T-cell (primary cell): ENCODE data around the gene RIPOR2. TPM values are rescaled to one million over a fixed set of nuclear protein-coding genes. Genes with fewer than 3 reads are reported as not detected.

Source experiments
- ATAC-seq, 4 experiments: fragments of 200-7000 bp in 3 of 4; fragments of 150-1000 bp in 1 of 4; cut with Tn5 transposase; replicated peaks in 1 of 4; 1 replicate in 3 of 4; 2 replicates in 1 of 4; pipeline ENCODE4 v1.10.0; 2021; ENCODE audit warnings: moderate library complexity in 3 of 4, mild to moderate bottlenecking in 2 of 4, moderate number of reproducible peaks in 1 of 4
- CTCF ChIA-PET, 2 donors: fragments of 300-600 bp; sonication (Branson Sonifier 250); formaldehyde crosslinking; loops; one replicate each; lab custom pipeline; 2022; ENCODE audit warnings: antibody characterized with exemption in 2 of 2; lab: Charles Lee
- POLR2A ChIA-PET, 2 donors: fragments of 300-600 bp; sonication (Branson Sonifier 250); formaldehyde crosslinking; loops; one replicate each; lab custom pipeline; 2022; ENCODE audit warnings: antibody characterized with exemption in 2 of 2; lab: Charles Lee
- DNase-seq, 35 experiments: peaks; one replicate each; pipeline versions ENCODE4 v3.0.0 to v3.0.0-alpha.2; 2013 to 2023
- H3K27ac ChIP-seq: one replicate; pipeline ENCODE4 v1.5.1; 2013; ENCODE audit warnings: low read length
- H3K27me3 ChIP-seq, 2 experiments: replicated peaks in 1 of 2; 1 replicate in 1 of 2; 2 replicates in 1 of 2; pipeline versions ENCODE4 v1.6.1 to v1.7.0; 2013; ENCODE audit warnings: low read length in 1 of 2, mixed read lengths in 1 of 2; ENCODE audit not compliant: control insufficient read depth in 2 of 2, insufficient read depth in 2 of 2; ENCODE audit errors: extremely low read depth in 1 of 2
- H3K36me3 ChIP-seq, 2 donors: 1 replicate in 1 of 2; 2 replicates in 1 of 2; pipeline versions ENCODE4 v1.6.1 to v1.7.0; 2013; ENCODE audit warnings: low read length in 1 of 2; ENCODE audit not compliant: control insufficient read depth in 2 of 2, insufficient read depth in 1 of 2; ENCODE audit errors: extremely low read depth in 1 of 2
- H3K4me1 ChIP-seq, 2 experiments: 1 replicate in 1 of 2; 2 replicates in 1 of 2; pipeline versions ENCODE4 v1.6.1 to v1.7.0; 2013; ENCODE audit warnings: low read length in 2 of 2, mixed read lengths in 1 of 2; ENCODE audit not compliant: insufficient read depth in 2 of 2, control insufficient read depth in 1 of 2; ENCODE audit errors: extremely low read depth in 1 of 2
- H3K4me3 ChIP-seq, 2 donors: 1 replicate in 1 of 2; 2 replicates in 1 of 2; pipeline versions ENCODE4 v1.5.1 to v1.7.0; 2013; ENCODE audit warnings: mild to moderate bottlenecking in 2 of 2, low read length in 1 of 2, moderate library complexity in 1 of 2; ENCODE audit not compliant: control insufficient read depth in 1 of 2; ENCODE audit errors: extremely low read depth in 1 of 2
- H3K9me3 ChIP-seq: 2 replicates; pipeline ENCODE4 v1.7.0; 2013
- H3K27ac Mint-ChIP-seq, 2 donors: one replicate each; pipeline ENCODE4 v1.8.0; 2020 to 2021; ENCODE audit warnings: mild to moderate bottlenecking in 2 of 2, mixed read lengths in 2 of 2
- H3K27me3 Mint-ChIP-seq, 2 donors: one replicate each; pipeline ENCODE4 v1.8.0; 2021 to 2022; ENCODE audit warnings: mixed read lengths in 2 of 2
- H3K36me3 Mint-ChIP-seq: one replicate; pipeline ENCODE4 v1.8.0; 2021; ENCODE audit warnings: mixed read lengths
- H3K4me1 Mint-ChIP-seq, 3 donors: one replicate each; pipeline ENCODE4 v1.8.0; 2020 to 2022; ENCODE audit warnings: mixed read lengths in 3 of 3, mild to moderate bottlenecking in 1 of 3
- H3K4me3 Mint-ChIP-seq, 3 donors: one replicate each; pipeline ENCODE4 v1.8.0; 2020 to 2022; ENCODE audit warnings: mild to moderate bottlenecking in 3 of 3, mixed read lengths in 3 of 3, moderate library complexity in 3 of 3
- H3K9me3 Mint-ChIP-seq, 3 donors: one replicate each; pipeline ENCODE4 v1.8.0; 2020 to 2022; ENCODE audit warnings: mixed read lengths in 3 of 3
- WGBS: methylation state at CpG from one replicate; pipeline ENCODE4 v1.1.5; 2013; ENCODE audit warnings: missing lambda C conversion rate; ENCODE audit not compliant: insufficient coverage; 5-methylcytosine and 5-hydroxymethylcytosine counted together
- total RNA-seq, 35 experiments: library from RNA in 6 of 35; stranded (reverse) in 6 of 35; fragments of 120-200 nt in 1 of 35; gene quantifications; one replicate each; pipeline versions ENCODE4 v1.2.1 to v1.2.4 and lab custom pipeline; 2013 to 2026

Gene RIPOR2
- total RNA-seq, 5 donors from 2014 or later (not counting 1 experiment from before 2014, with no cell fraction given): 381 to 480 (median 441) TPM

GRCh38 chr6:24855395-24856245 is 80.1 kb downstream of the RIPOR2 start:
- peaks cover 66% of the 10 kb centered on the region for H3K36me3 Mint-ChIP-seq
- H3K4me1 ChIP-seq: peaks cover 42 to 47% of the 10 kb centered on the region in 2 experiments
- H3K4me1 Mint-ChIP-seq: peaks cover 52 to 72% (median 59%) of the 10 kb centered on the region in 3 donors
- peak in 34 of 35 experiments; percentile 47 to 90 (median 64) for DNase-seq
- H3K27me3 Mint-ChIP-seq: no peaks in the 10 kb centered on the region
- peaks cover 3 to 96% of the 10 kb centered on the region in 2 donors for H3K36me3 ChIP-seq
- H3K27ac Mint-ChIP-seq: peak overlapping the region; percentile 95 to 99
- no peaks in the 10 kb centered on the region for H3K27me3 ChIP-seq
- H3K4me3 Mint-ChIP-seq: peak overlapping the region in 1 of 3 donors; percentile 73
- CTCF ChIA-PET: interaction anchor here (0.6 to 5.3 kb wide), 39 partner anchors 9 to 218 kb away, joined by 3 to 151 read pairs (median 4); no protein-coding TSS in a partner anchor
- no peaks in the 10 kb centered on the region for H3K9me3 ChIP-seq
- peak overlapping the region; percentile 76 for H3K27ac ChIP-seq
- ATAC-seq: peak; percentile 32 to 59 (median 50)
- POLR2A ChIA-PET: interaction anchor here (1.0 to 1.3 kb wide), 3 partner anchors 15 to 199 kb away, joined by 3 to 5 read pairs (median 3); no protein-coding TSS in a partner anchor
- no peak overlapping the region for H3K4me3 ChIP-seq
- no peaks in the 10 kb centered on the region for H3K9me3 Mint-ChIP-seq
- WGBS: 29% methylated on average over 12 of the region's 19 CpGs

GRCh38 chr6:24854077-24854666 is 81.6 kb downstream of the RIPOR2 start:
- Mint-ChIP-seq H3K27me3 (no peaks in the 10 kb centered on the region), H3K36me3 (peaks cover 64% of the 10 kb centered on the region), H3K9me3 (no peaks in the 10 kb centered on the region), H3K4me3 (no peak overlapping the region), H3K27ac (peak overlapping the region; percentile 79 to 83), H3K4me1 (peaks cover 45 to 70% (median 48%) of the 10 kb centered on the region in 3 donors)
- no peak overlapping the region for H3K27ac ChIP-seq
- ChIA-PET CTCF (interaction anchor here (0.7 to 5.3 kb wide), 9 partner anchors 10 to 217 kb away, joined by 4 to 151 read pairs (median 6); no protein-coding TSS in a partner anchor), POLR2A (interaction anchor here (0.5 to 0.7 kb wide), 4 partner anchors 28 to 164 kb away, joined by 3 to 14 read pairs (median 6); no protein-coding TSS in a partner anchor)
- WGBS: 86% methylated on average over 3 of the region's 3 CpGs
- ATAC-seq (no peak), DNase-seq (no peak)
- no peaks in the 10 kb centered on the region for H3K27me3 ChIP-seq
- H3K4me1 ChIP-seq: peaks cover 27 to 42% of the 10 kb centered on the region in 2 experiments
- H3K9me3 ChIP-seq: no peaks in the 10 kb centered on the region
- H3K4me3 ChIP-seq: no peak overlapping the region
- peaks cover 3 to 96% of the 10 kb centered on the region in 2 donors for H3K36me3 ChIP-seq

DNA sequence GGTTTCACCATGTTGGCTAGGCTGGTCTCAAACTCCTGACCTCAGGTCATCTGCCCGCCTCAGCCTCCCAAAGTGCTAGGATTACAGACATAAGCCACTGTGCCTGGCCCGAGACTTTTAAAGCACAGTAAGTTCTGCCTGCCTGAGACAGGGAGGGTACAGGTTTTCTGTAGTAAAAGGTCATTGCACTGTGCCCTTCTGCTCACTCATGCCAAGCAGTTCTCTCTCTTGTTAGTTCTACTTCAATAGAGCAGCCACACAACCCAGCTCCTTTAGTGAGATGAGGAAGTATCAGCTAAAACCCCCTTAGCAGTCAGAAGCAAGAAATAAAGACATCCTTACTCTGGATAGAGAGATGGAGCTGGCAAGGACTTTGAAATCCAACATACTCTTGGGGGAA is 84.7 kb downstream of the RIPOR2 start:
- Histone ChIP-seq H3K36me3 (peaks cover 11 to 97% of the 10 kb centered on the region in 2 donors), H3K4me1 (peaks cover 0 to 20% of the 10 kb centered on the region in 2 experiments), H3K27ac (peak overlapping the region; percentile 35), H3K9me3 (no peaks in the 10 kb centered on the region), H3K4me3 (no peak overlapping the region), H3K27me3 (no peaks in the 10 kb centered on the region)
- CTCF ChIA-PET: interaction anchor here in 1 of 2 donors (1.1 kb wide), 1 partner anchor 167 kb away, joined by 6 read pairs; no protein-coding TSS in a partner anchor
- WGBS: no CpG with 5 or more reads among the region's 2 CpGs
- POLR2A ChIA-PET: no interaction called here
- no peaks in the 10 kb centered on the region for H3K9me3 Mint-ChIP-seq
- DNase-seq (no peak), ATAC-seq (no peak)
- no peak overlapping the region for H3K4me3 Mint-ChIP-seq
- H3K36me3 Mint-ChIP-seq: peaks cover 71% of the 10 kb centered on the region
- peaks cover 33 to 64% (median 38%) of the 10 kb centered on the region in 3 donors for H3K4me1 Mint-ChIP-seq
- H3K27ac Mint-ChIP-seq: peak overlapping the region; percentile 75 to 80
- H3K27me3 Mint-ChIP-seq: no peaks in the 10 kb centered on the region

GRCh38 chr6:24849713-24850112 is 86.0 kb downstream of the RIPOR2 start:
- H3K9me3 ChIP-seq: no peaks in the 10 kb centered on the region
- Mint-ChIP-seq H3K27ac (peak overlapping the region; percentile 86 to 91), H3K27me3 (no peaks in the 10 kb centered on the region), H3K36me3 (peaks cover 77% of the 10 kb centered on the region), H3K9me3 (no peaks in the 10 kb centered on the region), H3K4me1 (peaks cover 39 to 70% (median 45%) of the 10 kb centered on the region in 3 donors), H3K4me3 (no peak overlapping the region)
- peaks cover 0 to 18% of the 10 kb centered on the region in 2 experiments for H3K4me1 ChIP-seq
- H3K36me3 ChIP-seq: peaks cover 11 to 97% of the 10 kb centered on the region in 2 donors
- CTCF ChIA-PET: interaction anchor here (0.6 to 0.8 kb wide), 3 partner anchors 159 to 679 kb away, joined by 3 to 4 read pairs (median 3); no protein-coding TSS in a partner anchor
- H3K4me3 ChIP-seq: no peak overlapping the region
- POLR2A ChIA-PET: no interaction called here
- H3K27ac ChIP-seq: no peak overlapping the region
- 100% methylated on average over 2 of the region's 7 CpGs for WGBS
- no peak for DNase-seq
- no peak for ATAC-seq
- no peaks in the 10 kb centered on the region for H3K27me3 ChIP-seq

GRCh38 chr6:24848461-24848860 is 87.3 kb downstream of the RIPOR2 start:
- Histone ChIP-seq H3K27ac (no peak overlapping the region), H3K27me3 (no peaks in the 10 kb centered on the region), H3K36me3 (peaks cover 11 to 97% of the 10 kb centered on the region in 2 donors), H3K4me3 (no peak overlapping the region), H3K4me1 (peaks cover 0 to 26% of the 10 kb centered on the region in 2 experiments), H3K9me3 (no peaks in the 10 kb centered on the region)
- Mint-ChIP-seq H3K4me1 (peaks cover 50 to 74% (median 52%) of the 10 kb centered on the region in 3 donors), H3K27me3 (no peaks in the 10 kb centered on the region), H3K4me3 (no peak overlapping the region), H3K36me3 (peaks cover 78% of the 10 kb centered on the region), H3K9me3 (no peaks in the 10 kb centered on the region), H3K27ac (peak overlapping the region; percentile 86 to 91)
- DNase-seq (no peak), ATAC-seq (no peak)
- ChIA-PET POLR2A (no interaction called here), CTCF (interaction anchor here in 1 of 2 donors (1.5 kb wide), 1 partner anchor 170 kb away, joined by 4 read pairs; no protein-coding TSS in a partner anchor)
- WGBS: no CpG with 5 or more reads among the region's 4 CpGs

- peaks cover 6 to 33% of the 10 kb centered on the region in 2 experiments for H3K4me1 ChIP-seq
- no peak for DNase-seq
- no peak overlapping the region for H3K4me3 ChIP-seq
- no peaks in the 10 kb centered on the region for H3K27me3 ChIP-seq
- Mint-ChIP-seq H3K27me3 (no peaks in the 10 kb centered on the region), H3K4me1 (peaks cover 57 to 76% (median 63%) of the 10 kb centered on the region in 3 donors), H3K9me3 (no peaks in the 10 kb centered on the region), H3K4me3 (no peak overlapping the region), H3K27ac (peak overlapping the region; percentile 30 to 86), H3K36me3 (peaks cover 81% of the 10 kb centered on the region)
- 100% methylated on average over 5 of the region's 7 CpGs for WGBS
- peaks cover 11 to 97% of the 10 kb centered on the region in 2 donors for H3K36me3 ChIP-seq
- POLR2A ChIA-PET: no interaction called here
- CTCF ChIA-PET: interaction anchor here in 1 of 2 donors (0.9 to 1.5 kb wide), 5 partner anchors 8 to 171 kb away, joined by 3 to 7 read pairs (median 3); no protein-coding TSS in a partner anchor
- no peak overlapping the region for H3K27ac ChIP-seq
- ATAC-seq: no peak
- no peaks in the 10 kb centered on the region for H3K9me3 ChIP-seq
Measured at GRCh38 chr6:24847402-24847801, 88.4 kb downstream of the RIPOR2 start.
